BJ (cell line): ENCODE results near the gene EMC6. TPM values are rescaled to one million over a fixed set of nuclear protein-coding genes. Genes with fewer than 3 reads are reported as not detected.

Experiments
- CTCF ChIA-PET: fragments of 350-600 bp; formaldehyde crosslinking; extraction: SDS; loops from one replicate; lab custom pipeline; 2021; ENCODE audit warnings: antibody characterized with exemption, inconsistent platforms; lab: Yijun Ruan, JAX
- POLR2A ChIA-PET: fragments of 300-600 bp; sonication (Branson Sonifier 250); formaldehyde crosslinking; extraction: SDS; loops from one replicate; lab custom pipeline; 2021; ENCODE audit warnings: antibody characterized with exemption; lab: Charles Lee
- DNase-seq: peaks from one replicate; pipeline ENCODE4 v3.0.0-alpha.2; 2011; ENCODE audit warnings: low read depth
- H3K27me3 ChIP-seq: 2 replicates; pipeline ENCODE4 v1.6.0; 2011; ENCODE audit warnings: low read length; ENCODE audit not compliant: control insufficient read depth, insufficient read depth
- H3K36me3 ChIP-seq: 2 replicates; pipeline ENCODE4 v1.5.1; 2011; ENCODE audit warnings: low read length; ENCODE audit not compliant: control insufficient read depth, insufficient read depth
- H3K4me3 ChIP-seq: 2 replicates; pipeline ENCODE4 v1.5.1; 2011; ENCODE audit warnings: low read depth, mild to moderate bottlenecking, control low read depth, low read length
- CTCF ChIP-seq: IDR thresholded peaks from 2 replicates; pipeline ENCODE4 v1.5.1; 2011; ENCODE audit warnings: low read depth, mild to moderate bottlenecking, control low read depth, inconsistent platforms, low read length, moderate library complexity; ENCODE audit not compliant: insufficient read depth
- polyA plus RNA-seq: library from polyadenylated mRNA; depleted of rRNA; stranded (reverse); fragments of >200 nt; gene quantifications from 2 replicates; pipeline ENCODE4 v1.2.3, GENCODE V29; 2011

The EMC6 gene
- polyA plus RNA-seq, 1 experiment: 38.6 TPM

- H3K27me3 ChIP-seq: no peaks in the 10 kb centered on the region
- H3K4me3 ChIP-seq: no peak overlapping the region
- DNase-seq: peak; percentile 74
- peak; percentile 54 for TF ChIP-seq CTCF
- peaks cover 23% of the 10 kb centered on the region for H3K36me3 ChIP-seq
- CTCF ChIA-PET: interaction anchor here (1.0 to 3.5 kb wide), 4 partner anchors 9 to 611 kb away, joined by 3 to 13 read pairs (median 4); no protein-coding TSS in a partner anchor
- POLR2A ChIA-PET: interaction anchor here (0.7 kb wide), 1 partner anchor 56 kb away, joined by 3 read pairs; no protein-coding TSS in a partner anchor
These were observed 9.0 kb upstream of the EMC6 start for GRCh38 chr17:3659541-3660111.

GRCh38 chr17:3660311-3660891, 8.2 kb upstream of the EMC6 start:
- DNase-seq: no peak
- ChIA-PET CTCF (interaction anchor here (1.5 to 3.5 kb wide), 2 partner anchors 9 to 12 kb away, joined by 3 to 13 read pairs; no protein-coding TSS in a partner anchor), POLR2A (no interaction called here)
- H3K4me3 ChIP-seq: no peak overlapping the region
- TF ChIP-seq CTCF: no peak
- no peaks in the 10 kb centered on the region for H3K27me3 ChIP-seq
- H3K36me3 ChIP-seq: peaks cover 25% of the 10 kb centered on the region

- Histone ChIP-seq H3K27me3 (no peaks in the 10 kb centered on the region), H3K4me3 (no peak overlapping the region), H3K36me3 (peaks cover 29% of the 10 kb centered on the region)
- no peak for DNase-seq
- ChIA-PET CTCF (interaction anchor here (0.9 kb wide), 1 partner anchor 15 kb away, joined by 3 read pairs; no protein-coding TSS in a partner anchor), POLR2A (interaction anchor here (0.5 kb wide), 1 partner anchor 68 kb away, joined by 6 read pairs; no protein-coding TSS in a partner anchor)
- no peak for TF ChIP-seq CTCF
These were observed 5.3 kb upstream of the EMC6 start for GRCh38 chr17:3663102-3664011.

GRCh38 chr17:3665834-3666233, 2.8 kb upstream of the EMC6 start:
- Histone ChIP-seq H3K27me3 (no peaks in the 10 kb centered on the region), H3K4me3 (no peak overlapping the region), H3K36me3 (peaks cover 29% of the 10 kb centered on the region)
- ChIA-PET POLR2A (no interaction called here), CTCF (no interaction called here)
- TF ChIP-seq CTCF: no peak
- no peak for DNase-seq
